Esophagus squamous epithelium (tissue), 5 donors: ENCODE data around the gene PLXDC1. TPM values are rescaled to one million over a fixed set of nuclear protein-coding genes. Genes with fewer than 3 reads are reported as not detected.
A peak's percentile ranks its signal among the peaks of the same experiment; 100 is the strongest.

ENCODE experiments used
- DNase-seq: peaks from one replicate; lab custom pipeline; 2025; lab: John Stamatoyannopoulos, UW
- H3K27ac ChIP-seq, 4 donors: fragments of 200-600 bp; sonication (generic); one replicate each; pipeline ENCODE4 v1.5.1; 2016 to 2019; ENCODE audit warnings: mild to moderate bottlenecking in 1 of 4
- H3K27me3 ChIP-seq, 4 donors: fragments of 200-600 bp; sonication (generic); 1 replicate in 3 of 4; 2 replicates in 1 of 4; pipeline versions ENCODE4 v1.5.1 to v1.6.0; 2017 to 2021; ENCODE audit warnings: antibody characterized with exemption in 1 of 4
- H3K36me3 ChIP-seq, 3 donors: fragments of 200-600 bp; sonication (generic); one replicate each; pipeline ENCODE4 v1.5.1; 2016 to 2019
- H3K4me1 ChIP-seq, 3 donors: fragments of 200-600 bp; sonication (generic); one replicate each; pipeline ENCODE4 v1.5.1; 2017 to 2019
- H3K4me3 ChIP-seq, 4 donors: fragments of 200-600 bp; sonication (generic); 1 replicate in 3 of 4; 2 replicates in 1 of 4; pipeline ENCODE4 v1.5.1; 2016 to 2019; ENCODE audit warnings: mild to moderate bottlenecking in 2 of 4, moderate library complexity in 1 of 4
- H3K9me3 ChIP-seq, 3 donors: fragments of 200-600 bp; sonication (generic); one replicate each; pipeline ENCODE4 v1.5.1; 2016 to 2019
- CTCF ChIP-seq, 6 experiments: fragments of 450-650 bp in 4 of 6; fragments of 200-600 bp in 2 of 6; sonication (generic) in 2 of 6; IDR thresholded peaks; one replicate each; pipeline ENCODE4 v1.5.1; 2016 to 2019; ENCODE audit warnings: antibody characterized with exemption in 6 of 6, mild to moderate bottlenecking in 4 of 6, moderate library complexity in 4 of 6
- POLR2A ChIP-seq, 4 donors: fragments of 450-650 bp; IDR thresholded peaks; one replicate each; pipeline ENCODE4 v1.6.1; 2017; ENCODE audit warnings: antibody characterized with exemption in 4 of 4, mild to moderate bottlenecking in 4 of 4, moderate library complexity in 3 of 4
- WGBS, 2 donors: methylation state at CpG; one replicate each; pipeline ENCODE4 v1.1.5; 2018; 5-methylcytosine and 5-hydroxymethylcytosine counted together
- intact Hi-C: fragments of 100-400 bp; cut with DNase I; formaldehyde crosslinking; loops from one replicate; pipeline ENCODE4 v1.15.0; 2022
- total RNA-seq, 4 donors: library from RNA; depleted of rRNA; stranded (reverse); fragments of >200 nt; gene quantifications; one replicate each; pipeline ENCODE4 v1.1.0, GENCODE V29; 2016
- donor health status: DM: yes; HTN: yes; CAD: no.

The PLXDC1 gene
- total RNA-seq: 1 to 10 TPM; 1.2 to 7.2 (median 4.6) TPM

GRCh38 chr17:39151150-39151942, at the start of gene PLXDC1:
Gene PLXDC1 (minus strand): TSS chr17:39151637. CDS start chr17:39151437, 200 bp downstream.
- Histone ChIP-seq H3K4me1 (peaks cover 10 to 53% (median 18%) of the 10 kb centered on the region in 3 donors), H3K9me3 (peaks cover 0 to 3% (median 0%) of the 10 kb centered on the region in 3 donors), H3K27me3 (peaks cover 0 to 20% (median 0%) of the 10 kb centered on the region in 4 donors), H3K27ac (peak within 1 kb of the TSS; percentile 83 to 93 (median 92)), H3K4me3 (peak within 1 kb of the TSS; percentile 36 to 91 (median 80)), H3K36me3 (no peaks in the 10 kb centered on the region)
- DNase-seq: no peak
- intact Hi-C loops: loop anchor here (5.0 kb wide), 2 partner anchors 84 to 169 kb away; no protein-coding TSS in a partner anchor
- TF ChIP-seq CTCF (IDR thresholded peaks at IDR 0.05) (no peak), POLR2A (IDR thresholded peaks at IDR 0.05) (no peak)
- WGBS, 2 donors: 0 to 4% methylated on average over 3 to 7 of the region's 68 CpGs

GRCh38 chr17:39200957-39201510, 49.6 kb upstream of the PLXDC1 start:
- Histone ChIP-seq H3K9me3 (no peaks in the 10 kb centered on the region), H3K36me3 (peaks cover 28 to 42% (median 30%) of the 10 kb centered on the region in 3 donors), H3K27me3 (no peaks in the 10 kb centered on the region), H3K4me3 (peak overlapping the region; percentile 76 to 90 (median 84)), H3K4me1 (peaks cover 28 to 59% (median 41%) of the 10 kb centered on the region in 3 donors), H3K27ac (peak overlapping the region; percentile 93 to 97 (median 96))
- DNase-seq: no peak
- WGBS, 2 donors: 24 to 26% methylated on average over 11 of the region's 11 CpGs
- TF ChIP-seq CTCF (IDR thresholded peaks at IDR 0.05) (no peak), POLR2A (IDR thresholded peaks at IDR 0.05) (no peak)
- intact Hi-C loops: no loop called here

GRCh38 chr17:39200070-39200879, 48.8 kb upstream of the PLXDC1 start, which contains the start of gene RPL19:
Gene RPL19 (plus strand): TSS chr17:39200283. CDS start chr17:39200345, 62 bp downstream.
- 0 to 1% methylated on average over 19 to 36 of the region's 52 CpGs for WGBS, 2 donors

GRCh38 chr17:39199820-39200069, 48.3 kb upstream of the PLXDC1 start:
- H3K9me3 ChIP-seq: no peaks in the 10 kb centered on the region
- intact Hi-C loops: no loop called here
- H3K4me1 ChIP-seq: peaks cover 39 to 72% (median 52%) of the 10 kb centered on the region in 3 donors
- peak overlapping the region; percentile 93 to 97 (median 96) for H3K27ac ChIP-seq
- H3K4me3 ChIP-seq: peak overlapping the region; percentile 76 to 90 (median 84)
- DNase-seq: peak; percentile 62
- TF ChIP-seq CTCF (IDR thresholded peaks at IDR 0.05): peak in 1 of 6 experiments; percentile 27
- TF ChIP-seq POLR2A (IDR thresholded peaks at IDR 0.05): peak in 1 of 4 donors; percentile 46
- WGBS, 2 donors: 0 to 1% methylated on average over 10 of the region's 10 CpGs
- H3K27me3 ChIP-seq: no peaks in the 10 kb centered on the region
- H3K36me3 ChIP-seq: peaks cover 23 to 36% (median 28%) of the 10 kb centered on the region in 3 donors

More at GRCh38 chr17:39200070-39200879, 48.8 kb upstream of the PLXDC1 start, which contains the start of gene RPL19:
- H3K27me3 ChIP-seq: no peaks in the 10 kb centered on the region
- intact Hi-C loops: no loop called here
- peaks cover 28 to 41% (median 30%) of the 10 kb centered on the region in 3 donors for H3K36me3 ChIP-seq
- peak in 2 of 4 donors; percentile 35 to 74 for TF ChIP-seq POLR2A (IDR thresholded peaks at IDR 0.05)
- no peak for TF ChIP-seq CTCF (IDR thresholded peaks at IDR 0.05)
- no peaks in the 10 kb centered on the region for H3K9me3 ChIP-seq
- peak within 1 kb of the TSS; percentile 76 to 90 (median 84) for H3K4me3 ChIP-seq
- H3K4me1 ChIP-seq: peaks cover 36 to 67% (median 47%) of the 10 kb centered on the region in 3 donors
- peak within 1 kb of the TSS; percentile 93 to 97 (median 96) for H3K27ac ChIP-seq
- DNase-seq: no peak
